Right kidney (tissue), 1 donor: ENCODE results near the gene C17orf113.
"Not testable (repeated sequence)": the region's sequence is repeated elsewhere in the genome, so short reads cannot be mapped to it uniquely, and the experiment has no call there.

Experiments
- DNase-seq: peaks from one replicate; pipeline ENCODE4 v3.0.0-alpha.2; 2016

Gene C17orf113

GRCh38 chr17:42016411-42016831, 34.0 kb downstream of the C17orf113 start:
- DNase-seq = no peak

GRCh38 chr17:42013740-42014139, 36.7 kb downstream of the C17orf113 start:
- not testable (repeated sequence) for DNase-seq

GRCh38 chr17:42012363-42012762, 38.0 kb downstream of the C17orf113 start:
- DNase-seq = not testable (repeated sequence)

GRCh38 chr17:42010898-42011516, 39.4 kb downstream of the C17orf113 start:
- no peak for DNase-seq

- DNase-seq = not testable (repeated sequence)
Observed at GRCh38 chr17:42010266-42010680, 40.1 kb downstream of the C17orf113 start.

- no peak for DNase-seq
Observed at GRCh38 chr17:42009170-42009569, 41.2 kb downstream of the C17orf113 start.

GRCh38 chr17:42005166-42005565, 45.2 kb downstream of the C17orf113 start:
- DNase-seq = no peak

- DNase-seq = no peak
Observed at GRCh38 chr17:42002792-42003301, 47.6 kb downstream of the C17orf113 start.

GRCh38 chr17:42002175-42002791, 48.1 kb downstream of the C17orf113 start:
- no peak for DNase-seq

GRCh38 chr17:42001729-42002128, 48.7 kb downstream of the C17orf113 start:
- no peak for DNase-seq

- no peak for DNase-seq
Observed at GRCh38 chr17:42000413-42001133, 49.8 kb downstream of the C17orf113 start.

GRCh38 chr17:41998497-41998896, 51.9 kb downstream of the C17orf113 start:
- no peak for DNase-seq

- no peak for DNase-seq
Observed at GRCh38 chr17:41996855-41997164, 53.6 kb downstream of the C17orf113 start.

GRCh38 chr17:41992576-41992975, 57.8 kb downstream of the C17orf113 start:
- DNase-seq = no peak

- DNase-seq = no peak
Observed at GRCh38 chr17:41989702-41990419, 60.5 kb downstream of the C17orf113 start.

GRCh38 chr17:41988418-41988817, 62.0 kb downstream of the C17orf113 start:
- no peak for DNase-seq
